HG02943 (cell line): Measurements from ENCODE around the gene APOB.

Experiments used
- ATAC-seq: cut with Tn5 transposase; IDR thresholded peaks from one replicate; pipeline ENCODE4 v1.9.1; 2021; ENCODE audit warnings: mild to moderate bottlenecking, low read depth, moderate library complexity; ENCODE audit not compliant: unreplicated experiment

APOB gene

DNA sequence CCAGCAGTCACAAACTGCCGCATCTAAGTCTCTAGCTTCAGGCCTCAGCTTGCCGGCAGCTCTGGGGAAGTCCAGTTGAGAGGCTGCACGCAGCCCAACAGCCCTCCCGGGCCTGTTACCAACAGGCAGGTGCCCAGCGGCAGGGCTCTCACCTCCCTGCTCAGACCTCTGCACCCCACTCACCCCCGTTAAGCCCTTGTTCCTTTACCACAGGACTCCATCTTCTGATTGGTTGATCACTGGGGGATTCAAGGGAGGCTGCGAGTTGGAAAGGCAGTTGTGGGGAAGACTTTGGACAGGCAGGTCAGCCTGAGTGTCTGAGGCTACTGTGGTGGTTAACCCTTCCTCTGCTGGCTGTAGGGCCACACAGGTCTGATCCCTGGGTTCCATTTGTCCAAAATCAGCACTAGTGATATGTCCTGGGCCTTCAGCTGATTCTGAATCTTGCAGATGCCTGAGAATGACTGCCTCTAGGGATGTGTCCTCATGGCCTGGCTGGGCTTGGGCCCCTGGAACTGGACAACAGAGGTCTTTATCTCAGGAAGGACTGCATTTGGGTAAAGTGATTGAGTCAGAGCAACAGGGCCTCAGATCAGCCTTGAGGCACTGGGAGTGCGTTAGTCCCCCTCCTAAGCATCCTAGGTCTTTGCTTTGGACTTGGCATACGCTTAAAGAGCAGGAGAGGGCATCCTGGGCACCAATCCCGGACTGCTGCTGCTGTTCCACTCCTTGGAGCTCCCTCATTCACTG is 88.4 kb downstream of the APOB start:
- no peak for ATAC-seq

DNA sequence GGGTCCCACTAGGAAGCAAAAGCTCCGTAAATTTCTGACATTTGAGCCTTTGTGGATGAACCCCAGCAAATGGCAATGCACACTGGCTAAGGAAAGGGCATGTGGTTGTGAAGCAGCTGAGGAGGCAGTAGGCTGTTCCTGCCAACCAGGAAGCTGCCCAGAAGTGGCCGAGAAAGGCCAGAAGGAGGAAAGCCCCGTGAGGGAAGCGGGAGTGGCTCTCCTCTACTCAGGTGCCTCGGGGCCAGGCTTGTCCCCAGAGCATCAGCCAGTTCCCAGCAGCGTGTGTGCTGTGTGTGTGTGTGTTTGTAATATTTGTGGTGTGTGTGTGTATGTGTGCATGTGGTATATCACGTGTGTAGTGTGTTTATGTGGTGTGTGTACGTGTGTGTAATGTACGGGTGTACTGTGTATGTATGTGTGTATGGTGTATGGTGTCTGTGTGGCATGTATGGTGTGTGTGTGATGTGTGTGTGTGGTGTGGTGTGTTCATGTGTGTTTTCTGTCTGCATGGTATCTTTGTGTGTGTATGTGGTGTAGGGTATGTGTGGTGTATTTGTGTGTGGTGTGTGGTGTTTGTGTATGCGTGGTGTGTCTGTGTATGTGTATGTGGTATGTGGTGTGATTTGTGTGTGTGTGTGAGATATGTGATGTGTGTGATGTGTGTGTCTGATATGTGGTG is 90.6 kb downstream of the APOB start:
- ATAC-seq = no peak
